ENCODE measurements around the gene RARRES1. TPM values are rescaled to one million over a fixed set of nuclear protein-coding genes. Genes with fewer than 3 reads are reported as not detected.

Gene RARRES1
- total RNA-seq, 1 experiment from 2014 or later, result not detected

GRCh38 chr3:158678687-158679086 is 53.6 kb downstream of the RARRES1 start:
- CTCF ChIA-PET, result interaction anchor here (0.6 to 1.3 kb wide), 5 partner anchors 18 to 148 kb away, joined by 3 to 7 read pairs (median 3); no protein-coding TSS in a partner anchor
- intact Hi-C loops (cut with micrococcal nuclease), result no loop called here
- no TSS peak for BruUV-seq (replicated peaks)
- peaks cover 34% of the 10 kb centered on the region for H3K36me3 Mint-ChIP-seq (ENCODE audit: insufficient read depth, unreplicated experiment)
- H3K9me3 Mint-ChIP-seq (ENCODE audit: unreplicated experiment), result no peaks in the 10 kb centered on the region
- H3K4me3 Mint-ChIP-seq (ENCODE audit: unreplicated experiment), result no peak overlapping the region
- TF ChIP-seq CTCF (IDR thresholded peaks at IDR 0.05; ENCODE audit: unreplicated experiment), result no peak
- no peak for DNase-seq (ENCODE audit: unreplicated experiment)
- POLR2A ChIA-PET, result no interaction called here
- no peaks in the 10 kb centered on the region for H3K4me1 Mint-ChIP-seq (ENCODE audit: insufficient read depth, unreplicated experiment)
- no peaks in the 10 kb centered on the region for H3K27me3 Mint-ChIP-seq (ENCODE audit: insufficient read depth, unreplicated experiment)
- no peak overlapping the region for H3K27ac Mint-ChIP-seq (ENCODE audit: low read depth, unreplicated experiment)

GRCh38 chr3:158672215-158673176 is 59.8 kb downstream of the RARRES1 start, which contains the start of gene LXN:
LXN (minus strand) TSS chr3:158672648; CDS start chr3:158672478, 170 bp downstream.
- intact Hi-C loops (cut with micrococcal nuclease), result loop anchor here (1.0 to 5.0 kb wide), 2 partner anchors 55 to 119 kb away; no protein-coding TSS in a partner anchor
- TF ChIP-seq CTCF (IDR thresholded peaks at IDR 0.05; ENCODE audit: unreplicated experiment), result peak; percentile 51
- H3K4me3 Mint-ChIP-seq (ENCODE audit: unreplicated experiment), result peak within 1 kb of the TSS; percentile 79
- peaks cover 33% of the 10 kb centered on the region for H3K36me3 Mint-ChIP-seq (ENCODE audit: insufficient read depth, unreplicated experiment)
- peaks cover 16% of the 10 kb centered on the region for H3K4me1 Mint-ChIP-seq (ENCODE audit: insufficient read depth, unreplicated experiment)
- peak; percentile 92 for DNase-seq (ENCODE audit: unreplicated experiment)
- no peaks in the 10 kb centered on the region for H3K27me3 Mint-ChIP-seq (ENCODE audit: insufficient read depth, unreplicated experiment)
- H3K9me3 Mint-ChIP-seq (ENCODE audit: unreplicated experiment), result no peaks in the 10 kb centered on the region
- no TSS peak for BruUV-seq (replicated peaks)
- POLR2A ChIA-PET, result interaction anchor here (0.6 to 1.8 kb wide), 11 partner anchors 8 to 1164 kb away, joined by 3 to 12 read pairs (median 3); partner anchors contain the start of genes GFM1 and MLF1
- H3K27ac Mint-ChIP-seq (ENCODE audit: low read depth, unreplicated experiment), result peak within 1 kb of the TSS; percentile 87
- CTCF ChIA-PET, result interaction anchor here (0.5 to 2.8 kb wide), 11 partner anchors 10 to 1145 kb away, joined by 3 to 10 read pairs (median 4); no protein-coding TSS in a partner anchor

- H3K27me3 Mint-ChIP-seq (ENCODE audit: insufficient read depth, unreplicated experiment), result no peaks in the 10 kb centered on the region
- POLR2A ChIA-PET, result interaction anchor here (0.6 to 1.8 kb wide), 10 partner anchors 9 to 1164 kb away, joined by 3 to 12 read pairs (median 3); partner anchors contain the start of genes GFM1 and MLF1
These were observed 60.4 kb downstream of the RARRES1 start for GRCh38 chr3:158671821-158672214.

More at GRCh38 chr3:158671821-158672214, 60.4 kb downstream of the RARRES1 start:
- Mint-ChIP-seq H3K4me3 (ENCODE audit: unreplicated experiment) (peak overlapping the region; percentile 79), H3K4me1 (ENCODE audit: insufficient read depth, unreplicated experiment) (peaks cover 16% of the 10 kb centered on the region), H3K27ac (ENCODE audit: low read depth, unreplicated experiment) (peak overlapping the region; percentile 87), H3K9me3 (ENCODE audit: unreplicated experiment) (no peaks in the 10 kb centered on the region), H3K36me3 (ENCODE audit: insufficient read depth, unreplicated experiment) (peaks cover 37% of the 10 kb centered on the region)
- CTCF ChIA-PET, result interaction anchor here (0.5 to 2.8 kb wide), 12 partner anchors 9 to 1144 kb away, joined by 3 to 10 read pairs (median 4); no protein-coding TSS in a partner anchor
- TSS peak; percentile 31 for BruUV-seq (replicated peaks)
- intact Hi-C loops (cut with micrococcal nuclease), result loop anchor here (1.0 to 5.0 kb wide), 2 partner anchors 55 to 119 kb away; no protein-coding TSS in a partner anchor
- TF ChIP-seq CTCF (IDR thresholded peaks at IDR 0.05; ENCODE audit: unreplicated experiment), result no peak
- DNase-seq (ENCODE audit: unreplicated experiment), result peak; percentile 19

Measured in MCF 10A (cell line).